Hematopoietic multipotent progenitor cell treated with erythropoietin and hydrocortisone succinate and interleukin-3 and kit ligand, for 6 days (in vitro differentiated cells): ENCODE measurements around the gene SEMA3C.

ENCODE experiments used
- DNase-seq: peaks from one replicate; pipeline ENCODE4 v3.0.0-alpha.2; 2015

Gene SEMA3C

DNA sequence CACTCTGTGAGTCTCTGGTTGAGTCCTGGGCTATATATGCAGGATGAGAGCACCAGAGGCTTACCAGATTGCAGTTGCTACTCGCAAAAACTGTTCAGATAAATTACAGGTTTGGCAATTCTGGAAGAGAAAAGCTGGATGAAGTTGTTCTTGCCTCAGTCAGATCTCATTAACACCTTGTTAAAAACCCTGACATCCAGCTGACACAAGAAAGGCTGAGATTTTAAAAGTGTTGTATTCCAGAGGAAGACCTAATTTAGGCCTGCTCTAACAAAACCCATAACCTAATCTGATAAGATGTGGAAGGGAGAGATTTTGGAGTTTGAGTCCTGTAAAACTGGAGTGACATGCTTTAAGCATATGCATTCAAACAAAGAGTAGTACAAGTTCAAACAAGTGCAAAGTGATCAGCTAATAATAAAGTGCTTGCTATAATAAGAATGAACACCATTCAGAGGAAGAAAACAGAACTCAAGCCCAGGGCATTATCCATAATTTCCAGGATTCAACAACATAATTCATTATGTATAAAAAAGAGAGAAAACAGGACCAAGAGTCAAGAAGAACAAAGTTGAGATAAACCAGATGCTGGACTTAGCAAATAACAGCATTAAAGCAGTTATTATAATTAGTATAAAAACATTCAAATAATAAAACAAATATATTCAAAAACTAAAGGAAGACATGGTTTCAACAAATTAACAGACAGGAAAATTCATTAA, 144.9 kb downstream of the SEMA3C start:
- DNase-seq, result no peak

DNA sequence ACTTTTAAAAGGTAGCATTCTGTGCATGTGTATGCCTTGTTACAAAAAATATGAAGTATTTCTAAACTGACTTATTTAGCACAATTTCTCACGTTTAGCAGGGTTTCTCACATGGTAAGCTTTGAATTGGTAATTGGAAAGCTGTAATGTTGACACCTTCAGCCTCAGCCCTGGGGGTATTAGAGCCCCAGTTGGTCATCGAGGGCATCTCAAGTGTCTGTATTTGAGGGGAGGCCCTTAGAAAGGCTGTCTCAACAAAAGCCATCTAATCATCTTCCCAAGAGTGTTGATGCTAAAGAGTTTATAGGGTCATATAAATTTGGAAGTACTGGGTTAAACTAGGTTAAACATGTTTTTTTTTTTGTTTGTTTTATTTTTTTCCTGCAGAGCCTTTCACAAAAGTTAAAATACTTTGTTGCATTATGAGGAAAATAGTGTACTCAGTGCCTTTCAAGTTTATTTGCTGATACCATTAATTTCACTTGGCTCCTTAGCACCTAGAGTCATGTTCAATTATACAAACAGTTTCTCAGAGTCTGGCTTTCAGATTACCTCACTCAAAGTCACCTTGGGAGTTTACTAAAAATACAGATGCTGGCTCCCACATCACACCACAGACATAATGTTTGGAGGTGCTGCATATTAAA, 146.4 kb downstream of the SEMA3C start:
- DNase-seq, result no peak

DNA sequence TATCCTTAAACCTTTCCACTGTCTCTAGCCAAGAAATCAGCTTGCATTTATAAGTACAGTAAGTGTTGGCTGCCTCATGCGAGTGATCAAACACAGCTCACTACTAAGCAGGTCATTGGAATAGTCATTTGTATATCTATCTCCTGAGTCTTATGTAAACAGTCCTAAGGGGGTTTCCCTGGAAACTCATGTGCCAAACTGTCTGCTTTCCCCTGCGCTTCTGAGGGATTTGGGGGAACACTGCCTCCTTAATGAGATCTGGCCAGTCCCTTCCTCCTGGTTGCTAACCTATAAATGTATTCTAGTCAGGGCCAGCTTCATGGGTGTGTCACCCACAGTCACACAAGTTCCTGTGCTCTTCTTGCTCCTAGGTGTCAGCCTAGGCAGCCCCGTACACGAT, 147.3 kb downstream of the SEMA3C start:
- no peak for DNase-seq

DNA sequence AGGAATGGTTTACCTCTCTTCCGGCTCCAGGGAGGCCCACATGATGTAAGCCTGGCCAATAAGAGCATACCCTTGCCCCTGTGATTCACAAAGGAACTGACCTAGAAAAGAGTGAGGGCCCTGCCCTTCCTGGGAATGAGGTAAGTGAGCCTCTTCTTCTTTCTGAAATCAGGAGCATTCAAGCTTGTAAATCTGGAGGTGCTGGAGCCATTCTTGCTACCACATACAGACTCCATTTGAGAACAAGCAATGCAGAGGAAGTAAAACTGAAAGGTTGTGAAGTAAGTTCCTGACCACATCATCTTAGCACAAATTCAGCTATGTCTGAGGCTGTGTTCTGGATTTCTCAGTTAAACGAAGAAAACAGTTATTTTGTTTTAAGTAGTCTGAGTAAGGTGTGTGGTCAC, 148.2 kb downstream of the SEMA3C start:
- DNase-seq, result no peak

DNA sequence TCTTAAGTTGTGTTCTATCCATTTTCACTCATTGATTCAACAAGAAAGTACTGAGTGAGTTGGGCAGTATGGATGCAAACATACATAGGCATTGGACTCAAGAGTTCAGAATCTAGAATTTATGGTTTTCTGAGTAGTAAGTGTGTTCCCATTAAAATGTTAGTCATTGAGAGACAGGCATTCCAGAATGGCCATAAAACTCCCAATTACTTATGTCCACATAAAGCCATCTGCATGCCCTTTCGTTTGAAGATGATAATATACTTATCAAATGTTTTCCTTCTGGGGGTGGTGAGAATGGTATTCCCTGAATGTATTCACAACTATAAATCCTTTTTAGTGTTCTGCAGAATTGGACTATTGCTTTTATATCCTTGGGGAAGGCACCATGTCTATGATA, 148.8 kb downstream of the SEMA3C start:
- DNase-seq, result no peak

DNA sequence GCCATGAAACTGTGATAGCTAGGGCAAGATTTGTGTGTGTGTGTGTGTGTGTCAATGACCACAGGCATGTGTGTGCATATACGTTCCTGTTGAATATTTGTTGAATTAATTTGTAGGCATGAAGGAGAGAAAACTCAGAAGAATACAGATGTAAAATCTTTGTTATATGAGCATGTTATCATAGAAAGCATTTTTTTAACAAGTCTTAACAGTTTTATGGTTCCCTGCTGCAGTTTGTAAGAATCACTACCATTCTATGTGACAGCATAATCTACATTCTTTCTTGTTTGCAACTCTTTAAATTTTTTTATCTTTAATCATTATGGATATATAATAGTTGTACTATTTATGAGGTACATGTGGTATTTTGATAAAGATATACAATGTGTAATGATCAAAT, 150.1 kb downstream of the SEMA3C start:
- DNase-seq, result no peak

DNA sequence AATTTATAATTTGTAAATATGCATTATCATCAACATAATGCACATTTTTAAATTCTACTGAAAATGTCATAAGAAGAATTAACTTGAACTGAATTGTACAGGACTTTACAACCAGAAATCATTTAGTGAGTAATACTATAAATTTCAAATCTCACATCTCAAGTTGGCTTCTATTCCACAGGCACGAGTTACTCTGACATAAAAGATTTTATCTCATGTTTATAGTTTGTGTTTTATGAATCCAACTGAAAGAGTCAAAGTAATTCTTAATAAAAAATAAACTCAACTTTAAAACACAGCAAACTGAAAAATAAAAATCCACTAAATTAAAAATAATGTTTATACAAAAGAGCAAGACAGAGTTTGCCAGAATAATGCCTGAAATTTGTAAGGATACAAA, 151.2 kb downstream of the SEMA3C start:
- no peak for DNase-seq

DNA sequence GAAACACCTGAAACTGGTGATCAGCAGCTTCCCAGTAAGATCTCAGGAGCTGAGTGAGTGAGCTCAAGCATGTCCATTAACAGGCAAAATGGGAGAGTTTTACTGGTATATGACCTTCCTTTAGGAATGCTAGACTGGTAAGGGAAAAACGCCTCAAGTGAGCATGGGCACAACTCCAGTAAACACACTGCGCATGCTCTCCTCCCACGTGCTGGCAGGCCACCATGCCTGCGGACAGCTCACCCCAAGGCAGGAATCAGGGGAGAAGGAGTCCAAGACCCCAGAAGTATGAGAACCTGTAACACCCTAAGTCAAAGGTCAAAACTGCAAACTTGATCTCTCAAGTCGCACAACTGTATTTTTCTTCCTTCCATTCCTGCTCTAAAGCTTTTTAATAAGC, 152.1 kb downstream of the SEMA3C start:
- no peak for DNase-seq

DNA sequence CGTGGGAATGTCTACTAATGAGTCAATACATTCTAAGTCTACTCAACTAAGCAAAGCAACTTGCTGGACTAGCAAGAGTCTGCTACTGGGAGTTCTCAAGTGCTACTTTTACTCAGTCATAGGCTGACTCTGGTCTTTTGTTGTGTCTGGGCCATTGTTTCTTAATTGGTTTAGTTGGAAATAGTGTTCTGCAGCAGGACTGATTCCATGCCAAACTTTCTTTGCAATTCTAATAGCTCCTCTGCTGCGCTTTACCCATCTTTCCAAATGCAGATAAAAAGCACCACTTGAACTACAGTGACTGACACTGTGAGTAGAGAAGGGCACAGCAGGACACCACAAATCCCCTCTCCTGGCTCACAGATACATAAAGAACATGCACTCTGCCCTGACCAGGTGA, 154.7 kb downstream of the SEMA3C start:
- no peak for DNase-seq

DNA sequence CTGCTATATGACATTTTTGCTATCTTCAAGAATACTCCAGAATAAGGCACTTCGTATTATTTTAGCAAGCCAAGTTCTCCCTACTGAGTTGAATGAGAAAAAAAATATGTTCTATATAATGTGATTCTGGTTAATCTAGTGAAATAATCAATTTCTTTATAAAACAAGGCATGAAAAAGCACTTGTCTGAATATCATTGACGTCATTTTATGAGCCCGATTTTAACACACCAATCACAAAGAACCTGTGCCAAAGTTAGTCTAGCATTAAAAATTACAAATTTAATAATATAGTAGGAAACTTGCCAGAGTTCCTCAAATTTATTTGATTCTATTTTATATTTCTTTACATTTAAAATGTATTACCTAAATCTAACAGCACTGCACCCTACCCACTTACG, 155.1 kb downstream of the SEMA3C start:
- DNase-seq, result no peak

DNA sequence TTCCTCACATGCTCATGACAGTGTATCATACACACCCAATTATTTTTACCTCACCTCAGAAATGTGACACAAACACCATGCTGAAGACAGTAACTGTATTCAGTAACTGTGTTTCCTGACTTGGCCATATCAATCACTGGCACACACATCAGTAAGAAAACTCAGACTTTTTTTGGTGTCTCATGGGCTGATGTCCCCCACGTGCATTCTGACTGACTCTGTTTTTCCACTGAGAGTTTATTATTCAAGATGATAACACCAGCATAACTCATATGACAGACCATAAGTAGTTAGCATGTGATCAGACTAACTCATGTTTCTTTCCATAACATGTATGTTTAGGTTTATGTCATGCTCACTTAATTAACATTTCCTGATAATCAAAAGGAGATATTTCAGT, 155.6 kb downstream of the SEMA3C start:
- peak; percentile 3 for DNase-seq

DNA sequence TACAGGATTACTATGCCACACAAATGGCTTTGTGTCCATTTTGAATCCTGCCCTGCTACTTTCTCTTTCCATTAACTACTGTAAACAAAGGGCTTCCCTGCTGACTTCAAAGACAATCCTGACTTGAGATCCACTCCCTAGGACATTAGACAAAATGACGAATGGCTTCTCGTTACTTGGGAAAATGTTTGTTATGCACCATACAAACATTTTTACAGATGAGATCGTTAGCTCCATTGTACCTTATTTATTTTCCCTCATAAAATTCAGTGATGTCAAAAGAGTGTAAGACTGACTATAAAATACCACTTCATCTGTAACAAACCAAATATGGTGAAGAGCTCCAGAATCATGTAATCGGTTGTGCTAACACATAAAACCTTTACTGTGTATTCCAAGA, 158.6 kb downstream of the SEMA3C start:
- no peak for DNase-seq

DNA sequence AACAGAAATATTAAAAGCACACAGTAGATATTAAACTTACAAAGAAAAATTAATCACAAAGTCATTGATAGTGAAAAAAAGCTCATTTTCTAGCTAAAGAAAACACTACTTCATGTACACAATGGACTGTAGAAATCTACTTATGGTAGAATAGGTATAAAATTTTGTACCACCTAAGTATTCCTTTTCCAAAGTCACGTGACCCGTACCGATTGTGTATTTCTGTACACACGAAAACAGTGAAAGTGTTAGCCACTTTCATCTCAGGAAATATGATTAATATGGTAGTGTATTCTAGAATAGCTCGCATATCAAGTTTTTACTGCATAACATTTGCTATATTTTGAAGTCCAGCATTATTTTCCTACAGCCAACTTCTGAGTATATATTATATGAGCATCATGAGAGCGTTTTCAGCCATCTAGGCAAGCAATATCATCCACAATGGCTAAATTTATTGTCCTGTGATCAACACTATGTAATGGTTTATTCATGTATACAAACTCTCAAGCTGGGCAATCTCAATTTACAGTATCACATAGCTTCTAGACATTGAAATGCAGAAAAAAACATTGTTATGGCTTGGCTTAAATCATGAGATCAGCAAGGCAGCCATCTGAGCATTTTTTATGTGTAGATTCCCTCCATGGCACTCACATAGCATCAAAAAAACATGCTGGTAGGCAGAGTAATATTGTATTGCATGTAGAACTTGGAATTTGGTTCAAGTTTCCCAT, 165.7 kb downstream of the SEMA3C start:
- DNase-seq, result no peak

DNA sequence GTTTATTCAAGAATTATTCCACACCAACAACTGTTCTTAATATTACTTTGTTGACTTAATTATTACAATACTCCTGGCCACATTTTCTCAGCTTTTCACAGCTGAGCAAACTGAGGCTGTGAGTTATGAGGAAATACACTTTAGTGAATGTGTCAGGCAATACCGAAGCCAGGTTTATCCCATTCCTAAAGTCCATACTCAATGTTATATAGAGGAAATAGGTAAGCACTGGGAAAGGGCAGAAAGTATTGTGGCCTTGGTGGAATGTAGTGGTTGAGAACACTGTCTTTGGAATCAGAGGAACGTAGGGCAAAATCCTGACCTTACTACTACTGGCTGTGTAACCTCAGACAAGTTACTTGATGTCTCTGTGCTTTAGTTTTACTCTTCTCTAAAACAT, 169.6 kb downstream of the SEMA3C start:
- DNase-seq, result no peak

DNA sequence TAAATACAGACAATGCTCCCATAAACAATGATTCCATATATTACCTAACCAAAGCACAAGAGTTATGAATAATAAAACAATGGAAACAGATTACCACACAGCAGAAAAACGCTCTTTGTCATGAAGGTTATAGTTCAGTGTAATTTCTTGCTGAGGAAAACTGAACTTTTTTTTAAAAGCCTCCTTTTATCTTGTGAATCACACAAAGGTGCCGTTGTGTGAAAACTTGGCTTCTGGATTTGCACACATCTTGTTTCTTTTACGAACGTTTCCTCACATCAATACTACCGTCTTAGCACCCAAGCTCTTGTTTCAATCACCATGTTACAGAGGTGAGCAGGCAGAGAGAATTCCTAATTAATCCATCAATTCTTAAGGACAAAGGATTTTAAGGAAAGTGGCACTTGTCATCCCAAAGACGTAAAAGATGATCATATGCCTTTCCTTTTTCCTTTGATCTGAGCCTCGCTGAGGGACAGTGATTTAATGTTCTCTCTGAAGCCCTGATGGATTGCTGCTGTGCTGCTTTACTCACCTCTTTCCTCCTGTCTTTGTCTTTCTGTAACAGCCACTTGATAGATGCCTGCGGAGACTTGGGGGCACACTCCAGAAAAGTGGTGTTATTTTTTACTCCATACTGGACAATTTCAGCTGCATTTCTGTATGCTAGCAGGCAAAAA, 170.3 kb downstream of the SEMA3C start:
- DNase-seq, result no peak

DNA sequence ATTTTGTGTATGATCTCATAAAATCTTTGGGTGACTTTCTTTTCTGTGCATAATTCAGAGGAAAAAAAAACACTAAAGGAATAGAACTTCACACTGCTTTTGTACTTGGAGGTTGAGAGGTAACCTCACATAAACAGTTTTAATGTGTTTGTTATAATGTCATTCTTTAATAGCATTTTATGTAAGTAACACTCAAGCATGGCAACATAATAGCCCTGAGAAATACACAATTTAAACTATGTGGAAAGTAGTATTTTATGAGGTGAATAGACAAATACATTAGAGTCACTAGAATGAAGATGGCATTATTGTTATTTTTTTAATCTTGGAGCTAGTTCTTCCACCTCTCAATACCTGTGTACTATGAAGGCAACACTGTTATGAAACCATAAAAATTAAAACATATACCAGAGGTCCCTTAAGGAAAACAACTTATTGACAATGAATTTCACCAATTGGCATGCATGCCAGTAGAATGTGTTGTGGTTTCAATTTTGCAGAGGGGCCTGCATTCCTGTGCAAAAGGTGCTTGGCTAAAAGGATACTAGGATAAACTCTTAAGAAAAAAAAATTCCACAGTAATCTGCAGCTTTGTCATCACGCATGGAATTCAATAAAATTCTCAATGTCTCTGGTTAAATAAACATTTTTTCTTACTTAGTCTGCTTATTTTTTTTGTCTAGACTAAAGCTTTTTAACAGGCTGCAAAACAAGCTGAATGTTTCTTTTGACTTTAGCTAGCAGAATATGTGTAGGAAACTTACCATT, 177.9 kb downstream of the SEMA3C start:
- no peak for DNase-seq

DNA sequence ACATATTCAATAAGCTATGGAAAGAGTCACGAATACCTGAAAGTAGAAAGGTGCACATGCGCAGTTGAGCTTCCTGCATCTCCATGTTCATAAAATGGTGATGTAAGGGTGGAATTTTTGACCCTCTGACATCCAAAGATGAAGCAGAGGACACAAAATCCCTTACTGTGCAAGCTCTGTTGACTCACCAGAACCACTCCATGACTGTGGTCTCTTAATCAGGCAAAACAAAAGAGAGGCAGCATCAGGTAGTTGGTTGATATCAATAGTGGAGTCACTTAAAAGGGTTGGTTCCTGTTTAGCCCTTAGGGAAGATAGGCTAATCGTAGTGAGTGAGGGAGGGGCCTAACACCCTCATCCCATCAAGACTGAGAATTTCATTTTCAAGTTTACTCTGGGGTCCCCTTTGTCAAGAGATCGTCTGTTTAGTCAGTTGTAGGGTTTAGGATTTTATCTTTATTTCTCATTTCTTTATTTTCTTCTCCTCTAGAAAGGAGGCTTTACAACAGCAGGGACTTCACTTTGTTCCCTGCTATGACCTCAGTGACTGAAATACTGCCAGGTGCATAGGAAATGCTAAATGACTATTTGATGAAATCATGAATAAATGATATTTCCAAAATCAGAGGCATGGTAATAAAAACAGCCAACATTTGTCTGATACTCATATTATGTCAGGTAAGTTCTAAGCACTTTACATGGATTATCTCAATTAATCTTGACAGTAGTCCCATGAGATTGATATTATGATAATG, 182.3 kb downstream of the SEMA3C start:
- DNase-seq, result no peak

DNA sequence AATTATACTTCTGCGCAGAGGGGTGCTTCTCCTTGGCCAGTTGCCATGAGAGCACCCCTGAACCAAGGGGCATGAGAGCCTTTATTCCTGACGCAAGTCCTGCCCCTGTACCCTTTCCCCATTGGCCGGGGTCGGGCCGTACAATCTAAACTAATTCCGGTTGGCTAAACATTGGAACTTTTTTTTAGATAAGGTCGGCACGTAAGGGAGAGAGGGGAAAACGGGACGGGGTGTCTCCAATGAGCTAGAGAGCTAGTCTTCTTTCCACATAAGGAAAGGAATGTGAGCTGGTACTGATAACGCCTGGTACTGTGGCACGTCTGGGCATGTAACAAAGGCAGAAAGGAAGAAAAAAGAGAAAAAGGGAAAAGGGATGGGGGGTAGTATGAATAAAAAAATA, 183.5 kb downstream of the SEMA3C start:
- DNase-seq, result no peak

DNA sequence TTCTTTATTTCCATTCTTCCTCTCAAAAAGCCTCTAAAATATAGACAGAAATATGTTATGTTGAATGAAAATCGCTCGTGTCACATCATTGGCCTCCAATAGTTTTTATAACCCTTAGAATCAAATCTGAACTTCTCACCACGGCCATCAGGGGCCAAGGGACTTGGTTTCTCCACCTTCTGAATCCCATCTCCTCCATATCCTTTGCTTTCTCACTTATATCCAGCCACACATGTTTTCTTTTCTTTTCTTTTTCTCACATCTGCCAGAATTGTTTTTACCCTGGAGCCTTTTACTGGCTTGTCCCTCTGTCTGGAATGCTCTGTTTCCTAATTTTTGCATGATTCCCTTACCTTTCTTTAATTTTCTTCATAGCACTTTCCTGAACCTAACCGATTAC, 184.8 kb downstream of the SEMA3C start:
- DNase-seq, result no peak

DNA sequence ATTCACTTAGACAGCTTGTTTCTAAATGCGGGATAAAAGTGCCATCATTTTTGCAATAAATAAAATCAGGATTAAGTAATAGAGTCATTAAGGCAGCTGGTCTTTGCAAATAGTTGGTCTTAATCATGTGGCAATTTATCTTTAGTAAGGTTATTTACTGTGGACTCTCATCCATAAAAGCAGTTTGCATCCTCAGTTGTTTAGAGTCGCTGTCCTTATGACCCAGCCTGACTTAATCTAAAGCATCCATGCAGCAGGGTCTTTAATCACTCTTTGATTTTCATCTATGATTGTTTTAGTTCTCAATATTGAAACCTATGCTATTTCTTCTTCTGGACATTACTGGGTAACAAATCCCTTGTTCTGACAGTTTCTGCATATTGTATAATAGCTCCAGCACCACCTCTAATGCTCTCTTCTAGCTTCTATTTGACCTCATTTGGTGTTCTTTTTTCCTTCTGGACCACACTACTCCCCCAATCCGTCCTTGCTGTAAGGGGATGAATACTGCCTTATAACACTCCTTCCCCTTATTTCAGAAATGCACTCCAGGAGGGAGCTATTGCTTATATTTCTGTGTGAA, 185.4 kb downstream of the SEMA3C start:
- DNase-seq, result no peak

DNA sequence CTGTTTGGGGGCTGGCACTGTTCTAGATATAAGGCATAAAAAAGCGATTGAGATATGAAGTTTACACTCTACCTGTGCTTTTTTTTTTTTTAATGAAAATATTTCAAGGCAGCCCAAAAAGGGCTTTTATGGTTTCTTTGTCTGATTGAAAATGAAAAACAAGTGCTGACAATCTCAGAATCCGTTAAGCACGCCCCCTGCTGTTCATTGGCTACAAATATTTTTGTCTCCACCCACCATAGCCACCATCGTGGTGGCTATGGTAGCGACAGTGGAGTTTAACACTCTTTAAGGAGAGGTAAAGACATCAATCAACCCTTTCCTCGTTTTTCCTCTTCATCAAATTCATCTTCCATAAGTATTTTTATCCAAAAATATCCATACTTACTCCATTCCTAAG, 186.2 kb downstream of the SEMA3C start:
- DNase-seq, result peak; percentile 51

DNA sequence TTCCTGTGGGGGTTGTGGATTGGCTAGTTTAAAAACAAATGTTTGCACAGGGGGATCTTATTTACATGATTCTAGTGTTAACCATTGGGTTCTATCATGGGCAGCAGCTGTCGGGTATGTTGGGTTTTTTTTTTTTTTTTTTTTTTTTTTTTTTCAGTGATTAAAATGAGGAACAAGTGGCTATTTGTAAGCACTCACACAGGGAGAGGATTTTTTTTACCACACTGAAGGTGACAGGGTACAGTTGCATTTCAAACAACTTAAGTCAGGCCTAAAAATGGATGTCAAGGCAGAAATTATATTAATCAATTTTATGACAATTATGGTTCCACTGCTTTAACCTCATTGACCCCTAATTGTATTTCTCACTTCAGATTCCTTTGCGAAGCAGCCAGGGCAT, 187.6 kb downstream of the SEMA3C start:
- peak; percentile 14 for DNase-seq
